Type B pancreatic cell (in vitro differentiated cells): Measurements from ENCODE around the gene NUP188. TPM values are rescaled to one million over a fixed set of nuclear protein-coding genes. Genes with fewer than 3 reads are reported as not detected.
A peak's percentile ranks its signal among the peaks of the same experiment; 100 is the strongest.

Source experiments
- DNase-seq: peaks from one replicate; pipeline ENCODE4 v3.0.0; 2021; ENCODE audit warnings: mixed read lengths; ENCODE audit not compliant: unreplicated experiment; ENCODE audit errors: extremely low spot score
- H3K27ac Mint-ChIP-seq: 2 replicates; pipeline ENCODE4 v1.8.0; 2021; ENCODE audit warnings: mild to moderate bottlenecking, mixed read lengths
- H3K27me3 Mint-ChIP-seq: 2 replicates; pipeline ENCODE4 v1.8.0; 2021; ENCODE audit warnings: mixed read lengths
- H3K36me3 Mint-ChIP-seq: 2 replicates; pipeline ENCODE4 v1.8.0; 2021; ENCODE audit warnings: mixed read lengths
- H3K4me1 Mint-ChIP-seq: one replicate; pipeline ENCODE4 v1.8.0; 2021; ENCODE audit warnings: mixed read lengths; ENCODE audit not compliant: unreplicated experiment
- H3K4me3 Mint-ChIP-seq: 2 replicates; pipeline ENCODE4 v1.8.0; 2021; ENCODE audit warnings: mild to moderate bottlenecking, mixed read lengths
- H3K9me3 Mint-ChIP-seq: 2 replicates; pipeline ENCODE4 v1.8.0; 2021; ENCODE audit warnings: mixed read lengths
- total RNA-seq: library from RNA; stranded (reverse); gene quantifications from 2 replicates; pipeline ENCODE4 v1.2.1, GENCODE V29; 2021; ENCODE audit warnings: low replicate concordance
- TF ChIP-seq, protein P1 (sequence below): fragments of 200-600 bp; sonication (generic); conservative IDR thresholded peaks from 2 replicates; pipeline ENCODE4 v1.5.0; 2021; ENCODE audit warnings: antibody characterized with exemption, mild to moderate bottlenecking

NUP188 gene
- total RNA-seq, 1 donor from 2014 or later, result 63.7 TPM

DNA sequence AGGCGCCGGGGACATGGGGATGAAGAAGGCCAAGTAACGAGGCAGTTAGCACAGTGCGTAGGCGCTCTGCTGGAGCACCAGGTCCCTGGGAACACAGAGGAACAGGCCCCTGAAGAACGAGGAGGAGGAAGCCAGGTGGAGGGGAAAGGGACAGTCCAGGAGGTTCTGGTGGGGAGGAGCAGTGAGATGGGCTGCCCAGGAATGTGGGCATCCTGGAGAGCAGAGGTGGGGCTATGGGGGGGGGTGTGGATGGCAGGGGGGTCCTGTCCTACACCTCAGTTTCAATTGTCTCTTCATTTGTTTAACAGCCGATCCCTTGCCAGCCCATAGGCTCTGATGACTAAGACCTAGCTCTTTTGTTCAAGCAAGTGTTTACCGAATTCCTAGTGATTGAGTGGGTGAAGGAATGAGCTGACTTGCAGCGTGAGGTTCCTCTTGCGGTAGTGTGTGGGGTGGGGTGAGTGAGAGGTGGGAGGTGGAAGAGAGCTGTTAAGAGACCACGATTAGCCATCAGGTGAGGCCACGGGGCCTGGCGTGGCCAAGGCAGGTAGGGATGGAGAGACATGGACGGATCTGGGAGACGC lies 35.1 kb upstream of the NUP188 start:
- peak overlapping the region; percentile 85 for H3K27ac Mint-ChIP-seq
- H3K4me3 Mint-ChIP-seq, result peak overlapping the region; percentile 56
- H3K9me3 Mint-ChIP-seq, result no peaks in the 10 kb centered on the region

DNA sequence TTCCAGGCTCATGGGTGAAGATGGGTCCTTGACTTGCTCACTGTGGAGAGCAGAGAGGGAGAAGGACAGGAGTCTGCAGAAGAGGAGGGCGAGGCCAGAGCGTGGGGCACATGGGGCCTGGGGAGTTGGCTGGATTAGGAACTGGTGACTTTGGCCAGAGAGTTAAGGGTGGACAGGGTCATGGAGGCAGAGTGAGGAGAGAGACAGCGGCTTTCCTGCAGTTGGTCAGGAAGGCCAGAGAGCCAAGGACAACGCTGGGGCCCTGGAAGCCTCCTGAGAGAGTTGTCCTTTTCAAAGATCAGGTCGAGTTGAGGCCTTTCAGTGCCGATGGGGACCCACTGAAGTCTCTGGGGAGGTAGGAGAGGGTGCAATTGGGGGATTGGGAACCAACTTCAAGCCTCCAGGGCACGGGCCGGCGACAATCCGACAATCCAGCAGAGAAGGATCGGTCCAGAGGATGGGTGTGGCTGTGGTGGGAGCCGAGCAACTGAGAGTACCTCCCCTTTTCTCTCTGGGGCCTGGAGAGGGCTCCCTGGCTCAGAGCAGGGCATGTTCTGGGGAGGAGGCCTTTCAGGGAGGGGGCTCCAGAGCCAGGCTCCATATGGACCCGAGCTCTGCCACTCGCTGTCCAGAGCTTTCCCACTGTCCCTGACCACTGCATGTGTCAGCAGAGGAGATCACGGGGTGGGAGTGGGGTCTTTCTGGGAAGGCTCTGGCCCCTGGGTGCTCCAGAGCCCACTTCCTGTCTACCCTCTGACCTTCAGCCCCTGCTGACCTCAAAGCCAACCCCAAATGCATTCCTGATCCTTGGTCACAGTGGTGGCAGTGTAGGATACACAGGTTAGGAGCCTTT lies 34.2 kb upstream of the NUP188 start:
- H3K36me3 Mint-ChIP-seq, result peaks cover 10% of the 10 kb centered on the region
- TF ChIP-seq, protein P1, sequence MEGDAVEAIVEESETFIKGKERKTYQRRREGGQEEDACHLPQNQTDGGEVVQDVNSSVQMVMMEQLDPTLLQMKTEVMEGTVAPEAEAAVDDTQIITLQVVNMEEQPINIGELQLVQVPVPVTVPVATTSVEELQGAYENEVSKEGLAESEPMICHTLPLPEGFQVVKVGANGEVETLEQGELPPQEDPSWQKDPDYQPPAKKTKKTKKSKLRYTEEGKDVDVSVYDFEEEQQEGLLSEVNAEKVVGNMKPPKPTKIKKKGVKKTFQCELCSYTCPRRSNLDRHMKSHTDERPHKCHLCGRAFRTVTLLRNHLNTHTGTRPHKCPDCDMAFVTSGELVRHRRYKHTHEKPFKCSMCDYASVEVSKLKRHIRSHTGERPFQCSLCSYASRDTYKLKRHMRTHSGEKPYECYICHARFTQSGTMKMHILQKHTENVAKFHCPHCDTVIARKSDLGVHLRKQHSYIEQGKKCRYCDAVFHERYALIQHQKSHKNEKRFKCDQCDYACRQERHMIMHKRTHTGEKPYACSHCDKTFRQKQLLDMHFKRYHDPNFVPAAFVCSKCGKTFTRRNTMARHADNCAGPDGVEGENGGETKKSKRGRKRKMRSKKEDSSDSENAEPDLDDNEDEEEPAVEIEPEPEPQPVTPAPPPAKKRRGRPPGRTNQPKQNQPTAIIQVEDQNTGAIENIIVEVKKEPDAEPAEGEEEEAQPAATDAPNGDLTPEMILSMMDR, result no peak
- H3K27me3 Mint-ChIP-seq, result no peaks in the 10 kb centered on the region
- no peak overlapping the region for H3K4me3 Mint-ChIP-seq
- no peak for DNase-seq
- H3K9me3 Mint-ChIP-seq, result no peaks in the 10 kb centered on the region
- peak overlapping the region; percentile 85 for H3K27ac Mint-ChIP-seq
- peaks cover 21% of the 10 kb centered on the region for H3K4me1 Mint-ChIP-seq

More for the DNA sequence above, 35.1 kb upstream of the NUP188 start:
- DNase-seq, result no peak
- peaks cover 21% of the 10 kb centered on the region for H3K4me1 Mint-ChIP-seq
- H3K27me3 Mint-ChIP-seq, result no peaks in the 10 kb centered on the region
- TF ChIP-seq, protein P1, result no peak
- H3K36me3 Mint-ChIP-seq, result peaks cover 15% of the 10 kb centered on the region

DNA sequence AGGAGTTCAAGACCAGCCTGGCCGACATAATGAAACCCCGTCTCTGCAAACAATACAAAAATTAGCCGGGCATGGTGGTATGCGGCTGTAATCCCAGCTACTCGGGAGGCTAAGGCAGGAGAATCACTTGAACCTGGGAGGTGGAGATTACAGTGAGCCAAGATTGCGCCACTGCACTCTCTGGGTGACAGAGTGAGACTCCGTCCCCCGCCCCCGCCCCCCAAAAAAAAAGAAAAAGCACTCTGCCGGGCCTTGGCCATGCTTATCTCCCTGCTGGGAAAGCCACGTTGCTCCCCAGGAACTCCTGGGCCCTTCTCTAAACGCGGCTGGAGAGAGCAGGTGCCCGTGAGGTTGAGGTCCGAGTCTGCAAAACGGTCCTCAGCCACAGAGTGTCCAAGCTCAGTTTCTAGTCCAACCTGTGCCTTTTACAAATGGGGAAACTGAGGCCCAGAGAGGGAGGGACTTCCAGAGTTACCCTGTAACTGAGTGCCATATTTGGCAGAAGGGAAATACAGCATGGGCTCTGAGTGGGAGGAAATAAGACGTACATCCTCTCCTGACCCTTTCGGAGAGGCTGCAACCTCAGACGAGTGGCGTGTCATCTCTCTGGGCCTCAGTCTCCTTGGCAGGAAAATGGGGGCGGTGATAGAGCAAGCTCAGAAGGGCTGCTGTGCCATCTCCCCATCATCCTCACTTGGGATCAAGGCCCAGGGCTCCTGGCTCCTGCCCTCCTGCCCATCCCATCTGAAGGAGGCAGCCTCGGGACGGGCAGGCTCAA lies 33.3 kb upstream of the NUP188 start:
- no peaks in the 10 kb centered on the region for H3K27me3 Mint-ChIP-seq

DNA sequence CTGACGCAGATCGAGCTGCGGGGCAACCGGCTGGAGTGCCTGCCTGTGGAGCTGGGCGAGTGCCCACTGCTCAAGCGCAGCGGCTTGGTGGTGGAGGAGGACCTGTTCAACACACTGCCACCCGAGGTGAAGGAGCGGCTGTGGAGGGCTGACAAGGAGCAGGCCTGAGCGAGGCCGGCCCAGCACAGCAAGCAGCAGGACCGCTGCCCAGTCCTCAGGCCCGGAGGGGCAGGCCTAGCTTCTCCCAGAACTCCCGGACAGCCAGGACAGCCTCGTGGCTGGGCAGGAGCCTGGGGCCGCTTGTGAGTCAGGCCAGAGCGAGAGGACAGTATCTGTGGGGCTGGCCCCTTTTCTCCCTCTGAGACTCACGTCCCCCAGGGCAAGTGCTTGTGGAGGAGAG lies 31.3 kb upstream of the NUP188 start:
- DNase-seq, result no peak
- Mint-ChIP-seq H3K4me1 (peaks cover 21% of the 10 kb centered on the region), H3K27me3 (no peaks in the 10 kb centered on the region), H3K27ac (no peak overlapping the region), H3K9me3 (no peaks in the 10 kb centered on the region), H3K4me3 (no peak overlapping the region), H3K36me3 (peaks cover 4% of the 10 kb centered on the region)
- TF ChIP-seq, protein P1, result no peak

More for the DNA sequence above, 33.3 kb upstream of the NUP188 start:
- TF ChIP-seq, protein P1, result no peak
- no peak for DNase-seq
- no peak overlapping the region for H3K27ac Mint-ChIP-seq
- H3K9me3 Mint-ChIP-seq, result no peaks in the 10 kb centered on the region
- peaks cover 4% of the 10 kb centered on the region for H3K36me3 Mint-ChIP-seq
- H3K4me3 Mint-ChIP-seq, result no peak overlapping the region
- peaks cover 24% of the 10 kb centered on the region for H3K4me1 Mint-ChIP-seq

DNA sequence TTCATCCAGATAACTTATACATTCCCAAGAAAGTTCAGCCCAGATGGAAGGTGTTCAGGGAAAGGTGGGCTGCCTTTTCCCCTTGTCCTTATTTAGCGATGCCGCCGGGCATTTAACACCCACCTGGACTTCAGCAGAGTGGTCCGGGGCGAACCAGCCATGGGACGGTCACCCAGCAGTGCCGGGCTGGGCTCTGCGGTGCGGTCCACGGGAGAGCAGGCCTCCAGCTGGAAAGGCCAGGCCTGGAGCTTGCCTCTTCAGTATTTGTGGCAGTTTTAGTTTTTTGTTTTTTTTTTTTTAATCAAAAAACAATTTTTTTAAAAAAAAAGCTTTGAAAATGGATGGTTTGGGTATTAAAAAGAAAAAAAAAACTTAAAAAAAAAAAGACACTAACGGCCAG lies 30.8 kb upstream of the NUP188 start:
- H3K4me1 Mint-ChIP-seq, result peaks cover 20% of the 10 kb centered on the region
- peaks cover 4% of the 10 kb centered on the region for H3K36me3 Mint-ChIP-seq
- H3K27me3 Mint-ChIP-seq, result no peaks in the 10 kb centered on the region
- DNase-seq, result no peak
- H3K27ac Mint-ChIP-seq, result no peak overlapping the region
- H3K4me3 Mint-ChIP-seq, result no peak overlapping the region
- TF ChIP-seq, protein P1, result no peak
- no peaks in the 10 kb centered on the region for H3K9me3 Mint-ChIP-seq
